GM18868 (cell line): ENCODE data around the gene TMUB1.

Source experiments
- ATAC-seq: cut with Tn5 transposase; IDR thresholded peaks from one replicate; pipeline ENCODE4 v1.9.1; 2021; ENCODE audit warnings: mild to moderate bottlenecking, moderate library complexity; ENCODE audit not compliant: unreplicated experiment

The TMUB1 gene

GRCh38 chr7:151035026-151035717 is 48.1 kb downstream of the TMUB1 start:
- no peak for ATAC-seq

GRCh38 chr7:151034312-151035025 is 48.8 kb downstream of the TMUB1 start:
- no peak for ATAC-seq

GRCh38 chr7:151033864-151034249 is 49.4 kb downstream of the TMUB1 start:
- no peak for ATAC-seq

GRCh38 chr7:151032936-151033863 is 50.1 kb downstream of the TMUB1 start:
- no peak for ATAC-seq
